Left ventricle myocardium inferior (tissue), 1 donor: ENCODE data around the gene PTCH1. TPM values are rescaled to one million over a fixed set of nuclear protein-coding genes. Genes with fewer than 3 reads are reported as not detected.

ENCODE experiments used
- DNase-seq: peaks from one replicate; pipeline ENCODE4 v3.0.0-alpha.2; 2020
- H3K27ac ChIP-seq: fragments of 200-600 bp; replicated peaks from 2 replicates; pipeline ENCODE4 v1.8.0; 2021
- H3K27me3 ChIP-seq: fragments of 200-600 bp; 2 replicates; pipeline ENCODE4 v1.8.0; 2021; ENCODE audit warnings: low read depth
- H3K36me3 ChIP-seq: fragments of 200-600 bp; 2 replicates; pipeline ENCODE4 v1.8.0; 2021
- H3K4me1 ChIP-seq: fragments of 200-600 bp; 2 replicates; pipeline ENCODE4 v1.8.0; 2021
- H3K4me3 ChIP-seq: fragments of 200-600 bp; 2 replicates; pipeline ENCODE4 v1.8.0; 2021; ENCODE audit warnings: mild to moderate bottlenecking, moderate library complexity
- H3K9me3 ChIP-seq: fragments of 200-600 bp; replicated peaks from 2 replicates; pipeline ENCODE4 v1.8.0; 2021
- CTCF ChIP-seq: fragments of 200-600 bp; IDR thresholded peaks from 2 replicates; pipeline ENCODE4 v1.8.0; 2021; ENCODE audit warnings: antibody characterized with exemption, mild to moderate bottlenecking, borderline replicate concordance
- intact Hi-C: fragments of 100-400 bp; cut with micrococcal nuclease; formaldehyde crosslinking; loops from one replicate; pipeline ENCODE4 v1.11.0; 2022
- total RNA-seq: library from RNA; stranded (reverse); fragmentation: NEBNext Ultra II Directional; extraction: Animal tissue kit (Norgen Biotek cat#: 25700); gene quantifications from one replicate; pipeline ENCODE4 v1.2.1, GENCODE V29; 2021
- donor health status: DM: no; HTN: yes; CAD: no; lungs with severe emphysema.

PTCH1 gene
- total RNA-seq, 1 donor from 2014 or later = 6.6 TPM

- Histone ChIP-seq H3K27me3 (no peaks in the 10 kb centered on the region), H3K36me3 (no peaks in the 10 kb centered on the region), H3K4me3 (peak overlapping the region; percentile 77), H3K27ac (peak overlapping the region; percentile 58), H3K4me1 (peaks cover 41% of the 10 kb centered on the region), H3K9me3 (no peaks in the 10 kb centered on the region)
- TF ChIP-seq CTCF = no peak
- intact Hi-C loops = no loop called here
- no peak for DNase-seq
Measured at GRCh38 chr9:95516221-95516733, 494 bp downstream of the PTCH1 start.

- intact Hi-C loops = no loop called here
Measured at GRCh38 chr9:95515272-95516113, 1.3 kb downstream of the PTCH1 start.

GRCh38 chr9:95514342-95514741, 2.4 kb downstream of the PTCH1 start:
- H3K27ac ChIP-seq = no peak overlapping the region
- no peaks in the 10 kb centered on the region for H3K9me3 ChIP-seq
- DNase-seq = no peak
- H3K36me3 ChIP-seq = no peaks in the 10 kb centered on the region
- no peak for TF ChIP-seq CTCF
- intact Hi-C loops = no loop called here
- peaks cover 54% of the 10 kb centered on the region for H3K4me1 ChIP-seq
- no peak overlapping the region for H3K4me3 ChIP-seq
- no peaks in the 10 kb centered on the region for H3K27me3 ChIP-seq

More at GRCh38 chr9:95515272-95516113, 1.3 kb downstream of the PTCH1 start:
- Histone ChIP-seq H3K27me3 (no peaks in the 10 kb centered on the region), H3K9me3 (no peaks in the 10 kb centered on the region), H3K36me3 (no peaks in the 10 kb centered on the region), H3K4me3 (peak overlapping the region; percentile 77), H3K27ac (no peak overlapping the region), H3K4me1 (peaks cover 43% of the 10 kb centered on the region)
- no peak for TF ChIP-seq CTCF
- DNase-seq = no peak

- no peaks in the 10 kb centered on the region for H3K9me3 ChIP-seq
- intact Hi-C loops = no loop called here
- no peaks in the 10 kb centered on the region for H3K27me3 ChIP-seq
Measured at GRCh38 chr9:95513711-95514110, 3.1 kb downstream of the PTCH1 start.

GRCh38 chr9:95512709-95513095, 4.1 kb downstream of the PTCH1 start:
- peak overlapping the region; percentile 96 for H3K4me3 ChIP-seq
- H3K4me1 ChIP-seq = peaks cover 61% of the 10 kb centered on the region
- no peak for TF ChIP-seq CTCF
- no peak for DNase-seq
- no peaks in the 10 kb centered on the region for H3K36me3 ChIP-seq
- H3K27me3 ChIP-seq = no peaks in the 10 kb centered on the region
- intact Hi-C loops = no loop called here
- peak overlapping the region; percentile 99 for H3K27ac ChIP-seq
- no peaks in the 10 kb centered on the region for H3K9me3 ChIP-seq

More at GRCh38 chr9:95513711-95514110, 3.1 kb downstream of the PTCH1 start:
- no peak overlapping the region for H3K4me3 ChIP-seq
- H3K27ac ChIP-seq = no peak overlapping the region
- TF ChIP-seq CTCF = no peak
- no peak for DNase-seq
- peaks cover 59% of the 10 kb centered on the region for H3K4me1 ChIP-seq
- no peaks in the 10 kb centered on the region for H3K36me3 ChIP-seq
